ENCODE measurements around the gene ADGRB2. TPM values are rescaled to one million over a fixed set of nuclear protein-coding genes. Genes with fewer than 3 reads are reported as not detected.
A peak's percentile ranks its signal among the peaks of the same experiment; 100 is the strongest.

Gene ADGRB2
- total and polyA plus RNA-seq, 2 of the 4 experiments (the other 2 are of a cell fraction): 2.2 to 11.9 TPM

DNA sequence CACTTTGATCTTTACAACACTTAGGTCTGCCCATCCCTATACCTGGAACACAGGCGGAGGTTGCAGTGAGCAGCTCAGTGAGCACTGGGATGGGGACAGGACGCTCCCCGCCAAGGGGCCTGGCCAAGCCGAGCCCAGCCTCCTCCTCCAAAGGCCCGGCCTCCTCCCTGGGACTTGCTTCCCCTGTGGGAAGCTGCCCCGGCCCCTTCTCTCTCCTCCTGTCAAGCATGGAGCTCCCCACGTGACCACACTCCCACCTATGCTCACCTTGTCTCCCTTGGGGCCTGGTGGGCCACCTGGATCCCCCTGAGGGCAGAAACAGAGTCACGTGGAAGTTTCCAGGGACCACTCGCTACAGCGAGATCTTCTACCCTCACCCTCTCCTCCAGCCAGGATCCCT, 73.2 kb downstream of the ADGRB2 start:
- H3K27ac ChIP-seq (ENCODE audit: insufficient read depth, low read length): peak overlapping the region; percentile 87
- BruUV-seq (replicated peaks): no TSS peak
- POLR2A ChIA-PET (ENCODE audit: unreplicated experiment): interaction anchor here (0.5 kb wide), 1 partner anchor 14 kb away, joined by 3 read pairs; no protein-coding TSS in a partner anchor

More for the DNA sequence above, 73.2 kb downstream of the ADGRB2 start:
- H3K4ac ChIP-seq (ENCODE audit: low read depth, low read length): peak overlapping the region; percentile 97
- 88% methylated on average over 5 of the region's 10 CpGs; no CpG with 5 or more reads in 1 of the 2 experiments for WGBS, 2 experiments (ENCODE audit: extremely low coverage in 2 of 2, insufficient read length in 1 of 2)
- H3K27me3 ChIP-seq (ENCODE audit: control insufficient read depth, insufficient read depth, low read length): no peaks in the 10 kb centered on the region
- in situ Hi-C loops (cut with MboI; ENCODE audit: low sequenced_read_pairs) (no loop called here), intact Hi-C loops (cut with micrococcal nuclease) (no loop called here), dilution Hi-C loops (cut with HindIII; ENCODE audit: low sequenced_read_pairs, unreplicated experiment) (no loop called here)
- H2AK9ac ChIP-seq (replicated peaks; ENCODE audit: low read depth, low read length, poor library complexity): peak overlapping the region; percentile 85
- ATAC-seq (ENCODE audit: low read depth) (no peak), DNase-seq (no peak)
- H4K8ac ChIP-seq (ENCODE audit: low read depth in 2 of 2, low read length in 2 of 2): peak overlapping the region; percentile 85 to 94; a peak in 2 of 4 replicates
- H3K9ac ChIP-seq (ENCODE audit: low read depth, low read length): no peak overlapping the region; the same call in 1 of the 2 replicates
- H3K79me1 ChIP-seq (ENCODE audit: low read depth in 1 of 2, low read length in 2 of 2): peaks cover 11 to 74% of the 10 kb centered on the region in 2 experiments; a peak in 3 of 4 replicates
- CTCF ChIA-PET: no interaction called here
- H4K5ac ChIP-seq (ENCODE audit: low read depth, low read length): peak overlapping the region; percentile 52; the same call in 1 of the 2 replicates
- no peak overlapping the region for H3K23ac ChIP-seq (ENCODE audit: low read depth, low read length)
- peak overlapping the region; percentile 100 for H2BK120ac ChIP-seq (ENCODE audit: low read depth, low read length)
- no peak overlapping the region for H2AFZ ChIP-seq (replicated peaks; ENCODE audit: low read length, poor library complexity)
- H4K91ac ChIP-seq (ENCODE audit: insufficient read depth, low read depth, low read length): peak overlapping the region; percentile 100
- no peaks in the 10 kb centered on the region for H3K9me3 ChIP-seq (ENCODE audit: control insufficient read depth, insufficient read depth, low read length)
- TF ChIP-seq RCOR1 (IDR thresholded peaks at IDR 0.05; ENCODE audit: insufficient replicate concordance, low read length) (no peak), NFE2L2 (IDR thresholded peaks at IDR 0.05; ENCODE audit: low read depth, low read length) (no peak), MXI1 (IDR thresholded peaks at IDR 0.05; ENCODE audit: borderline replicate concordance, low read depth, low read length) (no peak), POLR2A (IDR thresholded peaks at IDR 0.05; ENCODE audit: low read depth, low read length) (no peak), CEBPB (IDR thresholded peaks at IDR 0.05; ENCODE audit: low read depth, low read length) (no peak), RAD21 (IDR thresholded peaks at IDR 0.05; ENCODE audit: low read length) (no peak), MAZ (IDR thresholded peaks at IDR 0.05; ENCODE audit: borderline replicate concordance, low read depth, low read length) (no peak), USF2 (IDR thresholded peaks at IDR 0.05; ENCODE audit: low read depth, low read length) (no peak), RFX5 (IDR thresholded peaks at IDR 0.05; ENCODE audit: low read depth, low read length) (no peak), CHD1 (IDR thresholded peaks at IDR 0.05; ENCODE audit: low read depth, low read length) (no peak), FOS (IDR thresholded peaks at IDR 0.05; ENCODE audit: low read depth, low read length) (no peak), MAFK (IDR thresholded peaks at IDR 0.05; ENCODE audit: low read depth, low read length) (no peak), CTCF (conservative IDR thresholded peaks at IDR 0.05; ENCODE audit: low read depth, low read length) (no peak)
- TF ChIP-seq, protein P1, sequence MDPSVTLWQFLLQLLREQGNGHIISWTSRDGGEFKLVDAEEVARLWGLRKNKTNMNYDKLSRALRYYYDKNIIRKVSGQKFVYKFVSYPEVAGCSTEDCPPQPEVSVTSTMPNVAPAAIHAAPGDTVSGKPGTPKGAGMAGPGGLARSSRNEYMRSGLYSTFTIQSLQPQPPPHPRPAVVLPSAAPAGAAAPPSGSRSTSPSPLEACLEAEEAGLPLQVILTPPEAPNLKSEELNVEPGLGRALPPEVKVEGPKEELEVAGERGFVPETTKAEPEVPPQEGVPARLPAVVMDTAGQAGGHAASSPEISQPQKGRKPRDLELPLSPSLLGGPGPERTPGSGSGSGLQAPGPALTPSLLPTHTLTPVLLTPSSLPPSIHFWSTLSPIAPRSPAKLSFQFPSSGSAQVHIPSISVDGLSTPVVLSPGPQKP (IDR thresholded peaks at IDR 0.05; ENCODE audit: borderline replicate concordance, low read depth, low read length): no peak
- no peak overlapping the region for H3K4me3 ChIP-seq (ENCODE audit: insufficient read depth, low read depth, low read length)
- peak overlapping the region; percentile 70 for H3K18ac ChIP-seq (ENCODE audit: low read depth, low read length)
- H3K9me1 ChIP-seq (ENCODE audit: insufficient read depth, low read length): peaks cover 32% of the 10 kb centered on the region
- peak overlapping the region; percentile 98; the same call in 2 of the 3 replicates for H2BK15ac ChIP-seq (ENCODE audit: low read depth, low read length)
- peaks cover 44% of the 10 kb centered on the region for H3K4me1 ChIP-seq (ENCODE audit: control insufficient read depth, insufficient read depth, low read length)
- peak overlapping the region; percentile 99 for H2BK20ac ChIP-seq (ENCODE audit: low read depth, low read length)
- no peak overlapping the region for H3K56ac ChIP-seq (ENCODE audit: extremely low read depth, insufficient read depth, low read length)
- peak overlapping the region; percentile 95 for H3K14ac ChIP-seq (replicated peaks; ENCODE audit: low read depth, low read length)
- peak overlapping the region; percentile 100 for H2AK5ac ChIP-seq (ENCODE audit: low read depth, low read length)
- peaks cover 66% of the 10 kb centered on the region for H3K36me3 ChIP-seq (ENCODE audit: control insufficient read depth, insufficient read depth, low read length)
- H2BK5ac ChIP-seq (ENCODE audit: low read depth, low read length, poor library complexity, severe bottlenecking): peak overlapping the region; percentile 95
- H4K20me1 ChIP-seq (ENCODE audit: insufficient read depth, low read length): no peaks in the 10 kb centered on the region
- H3K4me2 ChIP-seq (ENCODE audit: low read depth, low read length): no peak overlapping the region

All from IMR-90 (cell line).